Measurements from ENCODE around the gene SH3BP1.

The SH3BP1 gene

DNA sequence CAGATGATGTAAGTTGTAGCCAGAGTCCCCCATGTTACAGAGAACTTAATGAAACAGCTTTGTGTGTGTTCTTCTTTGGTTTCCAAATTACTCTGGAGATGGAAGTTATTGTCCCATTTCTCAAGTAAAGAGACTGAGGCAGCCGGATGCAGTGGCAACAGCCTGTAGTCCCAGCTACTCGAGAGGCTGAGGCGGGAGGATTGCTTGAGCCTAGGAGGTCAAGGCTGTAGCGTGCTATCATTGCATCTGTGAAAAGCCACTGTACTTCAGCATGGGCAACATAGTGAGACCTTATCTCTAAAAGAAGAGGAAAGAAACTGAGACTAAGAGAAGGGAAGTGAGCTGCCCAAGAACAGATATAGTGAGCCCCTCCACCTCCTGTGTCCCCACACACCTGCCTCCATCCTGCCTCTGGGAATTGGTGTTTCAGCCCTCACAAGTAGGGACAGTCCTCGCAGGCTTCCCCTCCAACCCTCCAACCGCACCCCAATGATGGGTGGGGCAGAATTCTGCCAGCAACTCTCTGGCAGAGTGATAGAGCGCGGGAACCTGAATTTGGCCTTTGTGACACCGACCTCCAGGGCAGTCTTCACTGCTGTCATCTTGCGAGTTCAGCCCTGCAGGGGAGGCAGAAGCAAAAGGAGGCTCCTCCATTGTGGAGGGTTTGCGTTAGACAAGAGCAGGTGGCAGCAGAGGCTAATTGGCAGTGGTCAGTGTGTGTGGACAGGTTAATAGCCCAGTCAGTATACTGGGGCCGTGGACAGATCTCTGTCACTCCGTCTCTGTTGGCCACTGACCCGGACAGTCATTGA lies 20.6 kb downstream of the SH3BP1 start:
- POLR2A ChIA-PET = interaction anchor here (0.7 to 1.6 kb wide), 2 partner anchors 11 to 164 kb away, joined by 3 to 5 read pairs; no protein-coding TSS in a partner anchor
- H3K4me3 ChIP-seq (ENCODE audit: control insufficient read depth in 1 of 7, extremely low read depth in 1 of 7, insufficient read depth in 4 of 7, low read depth in 2 of 7, low read length in 6 of 7) = peak overlapping the region in 5 of 7 experiments; percentile 69 to 85 (median 75)
- 92% methylated on average over 11 of the region's 14 CpGs for WGBS (ENCODE audit: insufficient coverage)
- no peak overlapping the region for H3K27ac ChIP-seq (ENCODE audit: insufficient read depth in 1 of 2, low read depth in 1 of 2, low read length in 2 of 2, poor library complexity in 1 of 2, severe bottlenecking in 2 of 2)
- H3K36me3 ChIP-seq (ENCODE audit: control insufficient read depth in 4 of 4, insufficient read depth in 4 of 4, low read length in 3 of 4) = peaks cover 0 to 32% (median 5%) of the 10 kb centered on the region in 4 experiments
- H3K27me3 ChIP-seq (replicated peaks in 2 of 5; ENCODE audit: control insufficient read depth in 4 of 5, insufficient read depth in 5 of 5, low read length in 4 of 5) = no peaks in the 10 kb centered on the region
- DNase-seq = peak in 1 of 3 donors; percentile 20
- CTCF ChIA-PET = interaction anchor here (0.8 to 39.6 kb wide), 8 partner anchors 18 to 274 kb away, joined by 3 to 672 read pairs (median 4); partner anchors contain the start of genes LGALS1, NOL12, SH3BP1 and TRIOBP
- H3K4me1 ChIP-seq (ENCODE audit: control extremely low read depth in 1 of 4, control insufficient read depth in 4 of 4, insufficient read depth in 4 of 4, low read length in 3 of 4) = peaks cover 13 to 38% (median 37%) of the 10 kb centered on the region in 4 experiments
- no peaks in the 10 kb centered on the region for H3K9me3 ChIP-seq (ENCODE audit: control extremely low read depth in 1 of 5, control insufficient read depth in 4 of 5, insufficient read depth in 2 of 5, low read depth in 1 of 5, low read length in 4 of 5)

DNA sequence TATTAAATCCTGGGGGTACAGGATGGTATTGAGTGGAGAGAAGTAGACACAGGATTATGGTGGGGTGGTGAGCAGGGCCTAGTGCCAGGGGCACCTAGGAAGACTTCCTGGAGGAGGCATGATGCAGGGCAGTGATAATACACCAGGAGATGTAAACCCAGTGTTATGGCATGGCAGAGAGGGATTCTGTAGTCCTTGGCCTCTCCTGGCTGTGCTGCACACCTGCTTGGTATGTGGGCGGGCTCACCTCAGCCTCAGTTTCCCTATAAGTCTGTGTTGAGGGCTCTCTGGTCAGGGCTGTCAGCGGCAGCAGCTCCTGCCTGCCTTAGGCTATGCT lies 21.2 kb downstream of the SH3BP1 start:
- DNase-seq = no peak
- ChIA-PET CTCF (interaction anchor here (0.8 to 39.6 kb wide), 8 partner anchors 17 to 273 kb away, joined by 3 to 672 read pairs (median 4); partner anchors contain the start of genes LGALS1, NOL12, SH3BP1 and TRIOBP), POLR2A (interaction anchor here (0.7 to 1.6 kb wide), 4 partner anchors 11 to 164 kb away, joined by 3 to 7 read pairs (median 5); no protein-coding TSS in a partner anchor)
- H3K27me3 ChIP-seq (replicated peaks in 2 of 5; ENCODE audit: control insufficient read depth in 4 of 5, insufficient read depth in 5 of 5, low read length in 4 of 5) = no peaks in the 10 kb centered on the region
- H3K36me3 ChIP-seq (ENCODE audit: control insufficient read depth in 4 of 4, insufficient read depth in 4 of 4, low read length in 3 of 4) = peaks cover 3 to 37% (median 8%) of the 10 kb centered on the region in 4 experiments
- H3K9me3 ChIP-seq (ENCODE audit: control extremely low read depth in 1 of 5, control insufficient read depth in 4 of 5, insufficient read depth in 2 of 5, low read depth in 1 of 5, low read length in 4 of 5) = no peaks in the 10 kb centered on the region
- no peak overlapping the region for H3K27ac ChIP-seq (ENCODE audit: insufficient read depth in 1 of 2, low read depth in 1 of 2, low read length in 2 of 2, poor library complexity in 1 of 2, severe bottlenecking in 2 of 2)
- WGBS (ENCODE audit: insufficient coverage) = 100% methylated on average over 2 of the region's 2 CpGs
- H3K4me3 ChIP-seq (ENCODE audit: control insufficient read depth in 1 of 7, extremely low read depth in 1 of 7, insufficient read depth in 4 of 7, low read depth in 2 of 7, low read length in 6 of 7) = peak overlapping the region in 3 of 7 experiments; percentile 0 to 85 (median 26)
- peaks cover 13 to 38% (median 37%) of the 10 kb centered on the region in 4 experiments for H3K4me1 ChIP-seq (ENCODE audit: control extremely low read depth in 1 of 4, control insufficient read depth in 4 of 4, insufficient read depth in 4 of 4, low read length in 3 of 4)

GRCh38 chr22:37661160-37661924 lies 21.9 kb downstream of the SH3BP1 start:
- H3K27me3 ChIP-seq (replicated peaks in 2 of 5; ENCODE audit: control insufficient read depth in 4 of 5, insufficient read depth in 5 of 5, low read length in 4 of 5) = no peaks in the 10 kb centered on the region
- H3K4me3 ChIP-seq (ENCODE audit: control insufficient read depth in 1 of 7, extremely low read depth in 1 of 7, insufficient read depth in 4 of 7, low read depth in 2 of 7, low read length in 6 of 7) = peak overlapping the region in 2 of 7 experiments; percentile 0 to 10
- no peak overlapping the region for H3K27ac ChIP-seq (ENCODE audit: insufficient read depth in 1 of 2, low read depth in 1 of 2, low read length in 2 of 2, poor library complexity in 1 of 2, severe bottlenecking in 2 of 2)
- DNase-seq = peak; percentile 61 to 85 (median 81)
- peaks cover 4 to 44% (median 13%) of the 10 kb centered on the region in 4 experiments for H3K36me3 ChIP-seq (ENCODE audit: control insufficient read depth in 4 of 4, insufficient read depth in 4 of 4, low read length in 3 of 4)
- H3K4me1 ChIP-seq (ENCODE audit: control extremely low read depth in 1 of 4, control insufficient read depth in 4 of 4, insufficient read depth in 4 of 4, low read length in 3 of 4) = peaks cover 13 to 38% (median 37%) of the 10 kb centered on the region in 4 experiments
- no peaks in the 10 kb centered on the region for H3K9me3 ChIP-seq (ENCODE audit: control extremely low read depth in 1 of 5, control insufficient read depth in 4 of 5, insufficient read depth in 2 of 5, low read depth in 1 of 5, low read length in 4 of 5)
- WGBS (ENCODE audit: insufficient coverage) = 71% methylated on average over 7 of the region's 12 CpGs
- CTCF ChIA-PET = interaction anchor here (0.8 to 39.6 kb wide), 11 partner anchors 10 to 273 kb away, joined by 3 to 672 read pairs (median 3); partner anchors contain the start of genes LGALS1, NOL12, SH3BP1 and TRIOBP
- POLR2A ChIA-PET = interaction anchor here (0.6 to 1.6 kb wide), 6 partner anchors 10 to 163 kb away, joined by 3 to 7 read pairs (median 4); partner anchors contain the start of gene TRIOBP

DNA sequence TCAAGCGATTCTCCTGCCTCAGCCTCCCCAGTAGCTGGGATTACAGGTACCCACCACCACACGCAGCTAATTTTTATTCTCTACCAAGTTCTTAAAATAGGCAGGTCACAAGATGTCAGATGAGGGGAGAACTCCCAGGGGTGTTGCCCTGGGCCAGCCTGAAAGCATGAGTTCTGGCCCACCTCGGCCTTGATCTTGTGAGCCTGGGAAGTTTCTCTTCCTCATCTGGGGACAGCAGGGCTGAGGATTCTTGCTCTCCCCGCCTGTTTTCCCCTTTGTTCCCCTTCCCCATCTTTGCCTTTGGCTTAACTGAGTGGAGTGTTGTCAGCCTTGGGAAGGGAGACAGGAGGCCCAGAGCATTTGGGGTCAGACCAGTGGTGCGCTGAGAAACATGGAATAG lies 22.6 kb downstream of the SH3BP1 start:
- DNase-seq = no peak
- WGBS (ENCODE audit: insufficient coverage) = 100% methylated on average over 3 of the region's 5 CpGs
- POLR2A ChIA-PET = interaction anchor here (1.0 to 1.6 kb wide), 5 partner anchors 9 to 35 kb away, joined by 3 to 7 read pairs (median 5); partner anchors contain the start of gene TRIOBP
- Histone ChIP-seq H3K4me3 (ENCODE audit: control insufficient read depth in 1 of 7, extremely low read depth in 1 of 7, insufficient read depth in 4 of 7, low read depth in 2 of 7, low read length in 6 of 7) (no peak overlapping the region), H3K27me3 (replicated peaks in 2 of 5; ENCODE audit: control insufficient read depth in 4 of 5, insufficient read depth in 5 of 5, low read length in 4 of 5) (no peaks in the 10 kb centered on the region), H3K9me3 (ENCODE audit: control extremely low read depth in 1 of 5, control insufficient read depth in 4 of 5, insufficient read depth in 2 of 5, low read depth in 1 of 5, low read length in 4 of 5) (no peaks in the 10 kb centered on the region), H3K4me1 (ENCODE audit: control extremely low read depth in 1 of 4, control insufficient read depth in 4 of 4, insufficient read depth in 4 of 4, low read length in 3 of 4) (peaks cover 13 to 38% (median 37%) of the 10 kb centered on the region in 4 experiments), H3K27ac (ENCODE audit: insufficient read depth in 1 of 2, low read depth in 1 of 2, low read length in 2 of 2, poor library complexity in 1 of 2, severe bottlenecking in 2 of 2) (no peak overlapping the region), H3K36me3 (ENCODE audit: control insufficient read depth in 4 of 4, insufficient read depth in 4 of 4, low read length in 3 of 4) (peaks cover 5 to 50% (median 19%) of the 10 kb centered on the region in 4 experiments)
- CTCF ChIA-PET = interaction anchor here (0.8 to 39.6 kb wide), 7 partner anchors 10 to 127 kb away, joined by 3 to 672 read pairs (median 7); partner anchors contain the start of genes LGALS1, NOL12, SH3BP1 and TRIOBP

GRCh38 chr22:37663521-37664140 lies 24.2 kb downstream of the SH3BP1 start:
- CTCF ChIA-PET = interaction anchor here (1.0 to 39.6 kb wide), 4 partner anchors 14 to 141 kb away, joined by 3 to 672 read pairs (median 248); partner anchors contain the start of genes LGALS1, NOL12 and SH3BP1
- Histone ChIP-seq H3K4me3 (ENCODE audit: control insufficient read depth in 1 of 7, extremely low read depth in 1 of 7, insufficient read depth in 4 of 7, low read depth in 2 of 7, low read length in 6 of 7) (no peak overlapping the region), H3K36me3 (ENCODE audit: control insufficient read depth in 4 of 4, insufficient read depth in 4 of 4, low read length in 3 of 4) (peaks cover 5 to 53% (median 23%) of the 10 kb centered on the region in 4 experiments), H3K27me3 (replicated peaks in 2 of 5; ENCODE audit: control insufficient read depth in 4 of 5, insufficient read depth in 5 of 5, low read length in 4 of 5) (no peaks in the 10 kb centered on the region), H3K4me1 (ENCODE audit: control extremely low read depth in 1 of 4, control insufficient read depth in 4 of 4, insufficient read depth in 4 of 4, low read length in 3 of 4) (peaks cover 11 to 30% (median 28%) of the 10 kb centered on the region in 4 experiments), H3K27ac (ENCODE audit: insufficient read depth in 1 of 2, low read depth in 1 of 2, low read length in 2 of 2, poor library complexity in 1 of 2, severe bottlenecking in 2 of 2) (no peak overlapping the region), H3K9me3 (ENCODE audit: control extremely low read depth in 1 of 5, control insufficient read depth in 4 of 5, insufficient read depth in 2 of 5, low read depth in 1 of 5, low read length in 4 of 5) (no peaks in the 10 kb centered on the region)
- WGBS (ENCODE audit: insufficient coverage) = 97% methylated on average over 8 of the region's 16 CpGs
- POLR2A ChIA-PET = interaction anchor here (0.6 kb wide), 2 partner anchors 79 to 382 kb away, joined by 3 to 8 read pairs; partner anchors contain the start of gene CYTH4
- DNase-seq = no peak

All from common myeloid progenitor, CD34-positive (primary cell).